Bone marrow (tissue), 2 donors: ENCODE measurements around the gene CAV1.
"Not testable (repeated sequence)": the region's sequence is repeated elsewhere in the genome, so short reads cannot be mapped to it uniquely, and the experiment has no call there.

Source experiments
- DNase-seq, 2 donors: peaks; one replicate each; lab custom pipeline; 2025; lab: John Stamatoyannopoulos, UW

The CAV1 gene

GRCh38 chr7:116524609-116525297 is at the start of gene CAV1:
Gene CAV1 (plus strand): TSS chr7:116525036. CDS start chr7:116525063, 27 bp downstream.
- no peak for DNase-seq

- no peak for DNase-seq
Measured at GRCh38 chr7:116477625-116478024, 47.2 kb upstream of the CAV1 start.

- no peak for DNase-seq
Measured at GRCh38 chr7:116478834-116479233, 46.0 kb upstream of the CAV1 start.

GRCh38 chr7:116483271-116483942 is 41.4 kb upstream of the CAV1 start:
- no peak for DNase-seq

GRCh38 chr7:116484389-116484788 is 40.4 kb upstream of the CAV1 start:
- DNase-seq = not testable (repeated sequence)

GRCh38 chr7:116487907-116488521 is 36.8 kb upstream of the CAV1 start:
- DNase-seq = no peak

- DNase-seq = no peak
Measured at GRCh38 chr7:116490351-116490750, 34.5 kb upstream of the CAV1 start.

GRCh38 chr7:116491887-116492653 is 32.8 kb upstream of the CAV1 start:
- no peak for DNase-seq

GRCh38 chr7:116492654-116493109 is 32.2 kb upstream of the CAV1 start:
- no peak for DNase-seq

- DNase-seq = no peak
Measured at GRCh38 chr7:116493449-116493848, 31.4 kb upstream of the CAV1 start.

- no peak for DNase-seq
Measured at GRCh38 chr7:116494472-116494871, 30.4 kb upstream of the CAV1 start.

- no peak for DNase-seq
Measured at GRCh38 chr7:116495736-116496135, 29.1 kb upstream of the CAV1 start.

GRCh38 chr7:116496653-116497052 is 28.2 kb upstream of the CAV1 start:
- no peak for DNase-seq

GRCh38 chr7:116497708-116498107 is 27.1 kb upstream of the CAV1 start:
- DNase-seq = no peak

GRCh38 chr7:116499168-116500077 is 25.4 kb upstream of the CAV1 start, which contains the start of gene CAV2:
Gene CAV2 (plus strand): TSS chr7:116499738. CDS start chr7:116499782, 44 bp downstream.
- no peak for DNase-seq

GRCh38 chr7:116500078-116500853 is 24.6 kb upstream of the CAV1 start:
- DNase-seq = no peak

GRCh38 chr7:116501425-116502167 is 23.2 kb upstream of the CAV1 start:
- DNase-seq = no peak

- no peak for DNase-seq
Measured at GRCh38 chr7:116502201-116503096, 22.4 kb upstream of the CAV1 start.

- no peak for DNase-seq
Measured at GRCh38 chr7:116503835-116504234, 21.0 kb upstream of the CAV1 start.
